ENCODE results near the gene INVS.

GRCh38 chr9:100206899-100207298, 107.9 kb downstream of the INVS start:
- TF ChIP-seq EZH2 (IDR thresholded peaks at IDR 0.05), result no peak
- TF ChIP-seq POLR2AphosphoS5 (IDR thresholded peaks at IDR 0.05; ENCODE audit: borderline replicate concordance, low read depth, low read length), result no peak
- TF ChIP-seq FOXP2 (optimal IDR thresholded peaks at IDR 0.05; ENCODE audit: control extremely low read depth, extremely low read length, insufficient read depth), result no peak
